Measurements from ENCODE around the gene DTD1. TPM values are rescaled to one million over a fixed set of nuclear protein-coding genes. Genes with fewer than 3 reads are reported as not detected.

DTD1 gene
- total RNA-seq, 3 donors from 2014 or later: 24.1 to 34.6 (median 26.2) TPM

DNA sequence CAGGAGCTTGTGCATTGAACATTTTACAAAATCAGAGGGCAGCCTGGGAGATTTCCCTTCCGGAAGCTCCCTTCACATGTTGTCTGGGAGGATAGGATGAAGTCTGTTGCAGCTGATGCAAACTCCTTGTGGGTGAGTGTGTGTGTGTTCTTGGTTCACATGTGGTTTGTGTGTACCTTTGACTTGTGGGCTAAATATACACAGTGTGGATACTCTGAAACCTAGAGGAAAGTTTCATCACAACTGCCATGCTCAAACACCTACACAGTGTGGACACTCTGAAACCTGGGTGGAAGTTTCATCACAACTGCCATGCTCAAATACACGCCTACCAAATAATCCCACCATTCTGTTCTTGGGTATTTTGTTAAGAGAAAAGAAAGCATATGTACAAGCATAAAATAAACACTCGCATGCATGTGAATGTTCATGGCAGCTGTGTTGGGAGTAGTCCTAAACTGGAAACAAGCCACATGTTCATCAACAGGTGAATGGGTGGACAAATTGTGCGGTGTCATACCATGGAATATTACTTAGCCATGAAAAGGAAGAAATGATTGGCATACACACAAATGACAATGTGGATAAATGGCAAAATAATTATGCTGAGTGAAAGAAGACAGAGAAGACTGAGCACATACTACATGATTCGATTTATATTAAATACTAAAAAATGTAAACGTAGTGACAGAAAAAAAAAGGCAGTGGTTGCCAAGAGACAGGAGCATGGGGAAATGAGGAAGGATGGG is 227.5 kb downstream of the DTD1 start:
- H3K4me3 ChIP-seq: no peak overlapping the region
- no peak for DNase-seq (ENCODE audit: low spot score in 2 of 2)
- H3K36me3 ChIP-seq: no peaks in the 10 kb centered on the region
- no peaks in the 10 kb centered on the region for H3K4me1 ChIP-seq
- H3K27me3 ChIP-seq: no peaks in the 10 kb centered on the region
- H3K9me3 ChIP-seq: peaks cover 0 to 7% of the 10 kb centered on the region in 2 donors
- intact Hi-C loops (cut with DNase I; ENCODE audit: low total_unique reads): no loop called here
- TF ChIP-seq POLR2AphosphoS5 (IDR thresholded peaks at IDR 0.05) (no peak), CTCF (IDR thresholded peaks at IDR 0.05) (no peak), POLR2A (IDR thresholded peaks at IDR 0.05) (no peak)
- no peak overlapping the region for H3K27ac ChIP-seq

Other genes starting within 250 kb of the DTD1 start
- gene DZANK1, start 121.0 kb upstream of the DTD1 start, total RNA-seq: 10 to 100 TPM in 1 of 3 donors, 1 to 10 TPM in 2; 2.6 to 14.8 (median 6.9) TPM
- gene POLR3F, start 120.7 kb upstream of the DTD1 start, total RNA-seq: 10 to 100 TPM in 2 of 3 donors, 1 to 10 TPM in 1; 6.9 to 17.6 (median 10.1) TPM
- 10 to 100 TPM; 16.3 to 24.4 (median 17.7) TPM for gene RBBP9, start 90.8 kb upstream of the DTD1 start, total RNA-seq
- 10 to 100 TPM; 27.0 to 57.7 (median 52.8) TPM for gene SEC23B, start 80.1 kb upstream of the DTD1 start, total RNA-seq
- gene SMIM26, start 20.6 kb upstream of the DTD1 start, total RNA-seq: 100 to 1,000 TPM; 126 to 150 (median 129) TPM
- gene SCP2D1, start 225.7 kb downstream of the DTD1 start, total RNA-seq: not detected

Measured in breast epithelium (tissue), 4 donors.